Bronchial epithelial cell (primary cell): Measurements from ENCODE around the gene RUVBL1. TPM values are rescaled to one million over a fixed set of nuclear protein-coding genes. Genes with fewer than 3 reads are reported as not detected.
A peak's percentile ranks its signal among the peaks of the same experiment; 100 is the strongest.

Experiments used
- DNase-seq: peaks from one replicate; pipeline ENCODE4 v3.0.0-alpha.2; 2010; ENCODE audit warnings: low read depth
- FAIRE-seq: peaks from 2 replicates; lab custom pipeline; 2011; peaks lifted over from hg19 to GRCh38; lab: Jason Lieb, UNC
- H3K27me3 ChIP-seq: 2 replicates; pipeline ENCODE4 v1.5.1; 2011; ENCODE audit warnings: low read length; ENCODE audit not compliant: control insufficient read depth, insufficient read depth
- H3K36me3 ChIP-seq: 2 replicates; pipeline ENCODE4 v1.5.1; 2011; ENCODE audit warnings: low read length; ENCODE audit not compliant: control insufficient read depth, insufficient read depth
- H3K4me3 ChIP-seq: 2 replicates; pipeline ENCODE4 v1.5.1; 2011; ENCODE audit warnings: mild to moderate bottlenecking, low read depth, low read length, control low read depth
- CTCF ChIP-seq: IDR thresholded peaks from 2 replicates; pipeline ENCODE4 v1.5.1; 2011; ENCODE audit warnings: mild to moderate bottlenecking, moderate library complexity, low read length, control low read depth, inconsistent platforms; ENCODE audit not compliant: insufficient read depth, severe bottlenecking
- total RNA-seq: library from RNA; depleted of rRNA; stranded (reverse); fragments of >200 nt; gene quantifications from 2 replicates; pipeline ENCODE4 v1.2.1, GENCODE V29; 2014

RUVBL1 gene
- total RNA-seq, 1 donor from 2014 or later = 60.8 TPM

- H3K27me3 ChIP-seq = no peaks in the 10 kb centered on the region
- FAIRE-seq (no peak), DNase-seq (no peak)
- peaks cover 15% of the 10 kb centered on the region for H3K36me3 ChIP-seq
- no peak for TF ChIP-seq CTCF
- peak overlapping the region; percentile 94 for H3K4me3 ChIP-seq
Measured at GRCh38 chr3:128052595-128053351, 70.8 kb downstream of the RUVBL1 start.

GRCh38 chr3:128051837-128052594 lies 71.6 kb downstream of the RUVBL1 start, which contains the start of gene SEC61A1:
Gene SEC61A1, plus strand, starts transcription at chr3:128052437. Its CDS starts 116 bp downstream, at chr3:128052553.
- DNase-seq (peak; percentile 79), FAIRE-seq (no peak)
- Histone ChIP-seq H3K36me3 (peaks cover 12% of the 10 kb centered on the region), H3K27me3 (no peaks in the 10 kb centered on the region), H3K4me3 (peak within 1 kb of the TSS; percentile 94)
- TF ChIP-seq CTCF = no peak

GRCh38 chr3:128051459-128051836 lies 72.2 kb downstream of the RUVBL1 start:
- H3K36me3 ChIP-seq = peaks cover 10% of the 10 kb centered on the region
- H3K4me3 ChIP-seq = peak overlapping the region; percentile 94
- DNase-seq (peak; percentile 29), FAIRE-seq (no peak)
- H3K27me3 ChIP-seq = no peaks in the 10 kb centered on the region
- TF ChIP-seq CTCF = no peak

- H3K4me3 ChIP-seq = no peak overlapping the region
- DNase-seq = peak; percentile 35
- H3K36me3 ChIP-seq = peaks cover 9% of the 10 kb centered on the region
- FAIRE-seq = no peak
- H3K27me3 ChIP-seq = no peaks in the 10 kb centered on the region
- no peak for TF ChIP-seq CTCF
Measured at GRCh38 chr3:128050597-128050996, 73.0 kb downstream of the RUVBL1 start.

- no peak for DNase-seq
- no peaks in the 10 kb centered on the region for H3K36me3 ChIP-seq
- H3K4me3 ChIP-seq = no peak overlapping the region
- no peaks in the 10 kb centered on the region for H3K27me3 ChIP-seq
- no peak for TF ChIP-seq CTCF
- FAIRE-seq = no peak
Measured at GRCh38 chr3:128041344-128041743, 82.3 kb downstream of the RUVBL1 start.
